Fibroblast of lung (primary cell): ENCODE data around the gene GPR132. TPM values are rescaled to one million over a fixed set of nuclear protein-coding genes. Genes with fewer than 3 reads are reported as not detected.

Experiments used
- DNase-seq, 2 donors: peaks; one replicate each; pipeline versions ENCODE4 v3.0.0 to v3.0.0-alpha.2; 2010; ENCODE audit warnings: low read depth in 2 of 2
- H2AFZ ChIP-seq: 2 replicates; pipeline ENCODE4 v1.5.1; 2012; ENCODE audit warnings: low read length, control low read depth, inconsistent platforms
- H3K27ac ChIP-seq: 2 replicates; pipeline ENCODE4 v1.5.1; 2011; ENCODE audit warnings: low read length, control low read depth; ENCODE audit not compliant: insufficient read depth
- H3K27me3 ChIP-seq: 2 replicates; pipeline ENCODE4 v1.5.1; 2011; ENCODE audit warnings: mild to moderate bottlenecking, low read length; ENCODE audit not compliant: control insufficient read depth, insufficient read depth
- H3K36me3 ChIP-seq: 2 replicates; pipeline ENCODE4 v1.5.1; 2011; ENCODE audit warnings: low read length; ENCODE audit not compliant: control insufficient read depth, insufficient read depth
- H3K4me1 ChIP-seq: 2 replicates; pipeline ENCODE4 v1.5.1; 2011; ENCODE audit warnings: low read length; ENCODE audit not compliant: control insufficient read depth, insufficient read depth; ENCODE audit errors: extremely low read depth
- H3K4me2 ChIP-seq: 2 replicates; pipeline ENCODE4 v1.5.1; 2011; ENCODE audit warnings: low read length, control low read depth; ENCODE audit not compliant: insufficient read depth; ENCODE audit errors: extremely low read depth
- H3K4me3 ChIP-seq, 4 experiments: fragments of 200-600 bp in 1 of 4; sonication (generic) in 1 of 4; replicated peaks in 1 of 4; 2 replicates each; pipeline ENCODE4 v1.5.1; 2011 to 2016; ENCODE audit warnings: low read length in 4 of 4, low read depth in 3 of 4, mild to moderate bottlenecking in 3 of 4, control low read depth in 2 of 4, inconsistent platforms in 1 of 4, mixed read lengths in 1 of 4; ENCODE audit not compliant: insufficient read depth in 1 of 4; ENCODE audit errors: control extremely low read depth in 1 of 4
- H3K79me2 ChIP-seq: 2 replicates; pipeline ENCODE4 v1.5.1; 2012; ENCODE audit warnings: mild to moderate bottlenecking, low read length, inconsistent platforms; ENCODE audit not compliant: control insufficient read depth, insufficient read depth
- H3K9ac ChIP-seq: 2 replicates; pipeline ENCODE4 v1.5.1; 2011; ENCODE audit warnings: mild to moderate bottlenecking, low read length, control low read depth; ENCODE audit not compliant: insufficient read depth
- H3K9me3 ChIP-seq: 2 replicates; pipeline ENCODE4 v1.5.1; 2012; ENCODE audit warnings: low read depth, low read length; ENCODE audit not compliant: control insufficient read depth, insufficient read depth
- H4K20me1 ChIP-seq: 2 replicates; pipeline ENCODE4 v1.5.1; 2011; ENCODE audit warnings: low read length; ENCODE audit not compliant: control insufficient read depth, insufficient read depth; ENCODE audit errors: extremely low read depth
- EZH2 ChIP-seq: IDR thresholded peaks from 2 replicates; pipeline ENCODE4 v1.5.1; 2012; ENCODE audit warnings: low read length, control low read depth, mild to moderate bottlenecking; ENCODE audit errors: missing control alignments
- polyA plus RNA-seq, 2 donors: library from polyadenylated mRNA; depleted of rRNA in 1 of 2; stranded (reverse) in 1 of 2; unstranded in 1 of 2; fragments of >200 nt; gene quantifications; 2 replicates each; pipeline ENCODE4 v1.2.1, GENCODE V29; 2011 to 2012; ENCODE audit warnings: missing spikeins in 1 of 2
- total RNA-seq: library from RNA; depleted of rRNA; stranded (reverse); fragments of >200 nt; gene quantifications from 2 replicates; pipeline ENCODE4 v1.2.1, GENCODE V29; 2014
- TF ChIP-seq, protein P1 (sequence below), 2 donors: IDR thresholded peaks in 1 of 2; conservative IDR thresholded peaks in 1 of 2; 1 replicate in 1 of 2; 2 replicates in 1 of 2; pipeline ENCODE4 v1.5.1; 2011 to 2012; ENCODE audit warnings: low read length in 2 of 2, control low read depth in 1 of 2, inconsistent platforms in 1 of 2, low read depth in 1 of 2, mild to moderate bottlenecking in 1 of 2

The GPR132 gene
- total and polyA plus RNA-seq, 2 donors (not counting 1 experiment from before 2014, with no cell fraction given), result 0.17 TPM; not detected in 1

DNA sequence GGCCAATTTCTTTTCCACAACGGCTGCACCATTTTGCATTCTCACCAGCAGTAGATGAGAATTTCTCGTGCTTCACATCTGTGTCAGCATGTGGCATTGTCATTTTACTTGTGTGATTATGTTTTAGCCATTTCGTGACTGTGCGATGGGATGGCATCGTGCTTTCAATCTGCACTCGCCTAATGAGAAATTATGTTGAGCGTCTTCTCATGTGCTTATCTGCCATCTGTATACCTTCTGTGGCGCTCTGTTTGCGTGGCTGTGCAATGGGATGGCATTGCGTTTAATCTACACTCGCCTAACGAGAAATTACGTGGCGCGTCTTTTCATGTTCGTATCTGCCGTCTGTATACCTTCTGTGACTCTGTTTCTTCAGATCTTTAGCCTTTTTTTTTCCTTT is 14.9 kb upstream of the GPR132 start:
- H3K27ac ChIP-seq, result no peak overlapping the region
- no peak overlapping the region for H3K4me2 ChIP-seq
- H4K20me1 ChIP-seq, result no peaks in the 10 kb centered on the region
- no peak overlapping the region for H2AFZ ChIP-seq
- TF ChIP-seq, protein P1, sequence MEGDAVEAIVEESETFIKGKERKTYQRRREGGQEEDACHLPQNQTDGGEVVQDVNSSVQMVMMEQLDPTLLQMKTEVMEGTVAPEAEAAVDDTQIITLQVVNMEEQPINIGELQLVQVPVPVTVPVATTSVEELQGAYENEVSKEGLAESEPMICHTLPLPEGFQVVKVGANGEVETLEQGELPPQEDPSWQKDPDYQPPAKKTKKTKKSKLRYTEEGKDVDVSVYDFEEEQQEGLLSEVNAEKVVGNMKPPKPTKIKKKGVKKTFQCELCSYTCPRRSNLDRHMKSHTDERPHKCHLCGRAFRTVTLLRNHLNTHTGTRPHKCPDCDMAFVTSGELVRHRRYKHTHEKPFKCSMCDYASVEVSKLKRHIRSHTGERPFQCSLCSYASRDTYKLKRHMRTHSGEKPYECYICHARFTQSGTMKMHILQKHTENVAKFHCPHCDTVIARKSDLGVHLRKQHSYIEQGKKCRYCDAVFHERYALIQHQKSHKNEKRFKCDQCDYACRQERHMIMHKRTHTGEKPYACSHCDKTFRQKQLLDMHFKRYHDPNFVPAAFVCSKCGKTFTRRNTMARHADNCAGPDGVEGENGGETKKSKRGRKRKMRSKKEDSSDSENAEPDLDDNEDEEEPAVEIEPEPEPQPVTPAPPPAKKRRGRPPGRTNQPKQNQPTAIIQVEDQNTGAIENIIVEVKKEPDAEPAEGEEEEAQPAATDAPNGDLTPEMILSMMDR (conservative IDR thresholded peaks at IDR 0.05 in 1 of 2, IDR thresholded peaks at IDR 0.05 in 1 of 2; ENCODE audit: low read depth in 1 of 2, low read length in 2 of 2), result no peak
- no peak for TF ChIP-seq EZH2
- DNase-seq, result no peak
- no peaks in the 10 kb centered on the region for H3K36me3 ChIP-seq
- H3K79me2 ChIP-seq, result no peaks in the 10 kb centered on the region
- H3K4me3 ChIP-seq, result no peak overlapping the region
- no peak overlapping the region for H3K9ac ChIP-seq
- peaks cover 3% of the 10 kb centered on the region for H3K4me1 ChIP-seq
- peaks cover 6% of the 10 kb centered on the region for H3K27me3 ChIP-seq
- no peaks in the 10 kb centered on the region for H3K9me3 ChIP-seq

DNA sequence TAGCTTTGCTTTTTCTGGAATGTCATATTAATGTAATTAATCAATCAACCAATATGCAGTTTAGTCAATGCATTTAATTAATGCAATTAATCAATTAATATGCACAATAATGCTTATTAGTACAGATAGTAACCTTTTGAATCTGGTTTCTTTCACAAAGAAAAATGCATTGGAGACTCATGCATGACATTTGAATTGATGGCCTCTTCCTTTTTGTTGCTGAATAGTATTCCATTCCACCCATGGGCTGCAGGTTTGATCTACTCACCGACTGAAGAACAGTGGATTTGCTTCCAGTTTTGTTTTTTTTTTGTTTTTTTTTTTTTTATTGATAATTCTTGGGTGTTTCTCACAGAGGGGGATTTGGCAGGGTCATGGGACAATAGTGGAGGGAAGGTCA is 13.1 kb upstream of the GPR132 start:
- no peak overlapping the region for H3K27ac ChIP-seq
- H3K79me2 ChIP-seq, result no peaks in the 10 kb centered on the region
- H3K4me1 ChIP-seq, result peaks cover 3% of the 10 kb centered on the region
- no peak overlapping the region for H3K9ac ChIP-seq
- H3K9me3 ChIP-seq, result no peaks in the 10 kb centered on the region
- no peak overlapping the region for H3K4me3 ChIP-seq
- TF ChIP-seq, protein P1 (conservative IDR thresholded peaks at IDR 0.05 in 1 of 2, IDR thresholded peaks at IDR 0.05 in 1 of 2; ENCODE audit: low read depth in 1 of 2, low read length in 2 of 2), result no peak
- TF ChIP-seq EZH2, result no peak
- peaks cover 6% of the 10 kb centered on the region for H3K27me3 ChIP-seq
- no peak overlapping the region for H2AFZ ChIP-seq
- no peak overlapping the region for H3K4me2 ChIP-seq
- DNase-seq, result no peak
- no peaks in the 10 kb centered on the region for H4K20me1 ChIP-seq
- H3K36me3 ChIP-seq, result no peaks in the 10 kb centered on the region

DNA sequence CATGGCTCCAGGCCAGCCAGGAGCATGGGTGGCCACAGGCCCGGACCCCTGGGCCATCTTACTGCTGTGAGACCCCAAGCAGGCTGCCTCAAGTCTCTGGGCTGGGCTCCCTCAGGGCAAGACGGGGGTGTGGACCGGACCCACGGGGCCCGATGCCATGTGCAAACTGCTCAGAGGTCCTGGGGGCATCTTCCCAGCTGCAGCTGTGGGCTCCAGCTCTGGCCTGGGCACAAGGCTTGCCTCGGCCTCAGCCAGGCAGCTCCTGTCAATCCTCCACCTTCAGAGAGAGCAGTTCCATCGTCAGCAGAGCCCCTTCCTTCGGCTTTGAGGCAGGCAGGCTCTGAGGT is 12.4 kb upstream of the GPR132 start:
- no peak for DNase-seq
- no peak overlapping the region for H3K4me3 ChIP-seq

More for the DNA sequence above, 12.4 kb upstream of the GPR132 start:
- Histone ChIP-seq H3K4me1 (peaks cover 3% of the 10 kb centered on the region), H3K4me2 (no peak overlapping the region), H3K79me2 (no peaks in the 10 kb centered on the region), H3K36me3 (no peaks in the 10 kb centered on the region), H3K27ac (no peak overlapping the region), H3K27me3 (peaks cover 6% of the 10 kb centered on the region), H3K9ac (no peak overlapping the region), H3K9me3 (no peaks in the 10 kb centered on the region), H2AFZ (no peak overlapping the region), H4K20me1 (no peaks in the 10 kb centered on the region)
- TF ChIP-seq, protein P1 (conservative IDR thresholded peaks at IDR 0.05 in 1 of 2, IDR thresholded peaks at IDR 0.05 in 1 of 2; ENCODE audit: low read depth in 1 of 2, low read length in 2 of 2), result no peak
- TF ChIP-seq EZH2, result no peak
